ENCODE results near the gene MAN2B1. TPM values are rescaled to one million over a fixed set of nuclear protein-coding genes. Genes with fewer than 3 reads are reported as not detected.

MAN2B1 gene
- total and polyA plus RNA-seq, 2 of the 8 experiments (the other 6 are each of a cell fraction or from before 2014, with no cell fraction given) = 55.3 to 76.3 TPM

GRCh38 chr19:12641456-12641855 is 25.1 kb downstream of the MAN2B1 start:
- POLR2A ChIA-PET (ENCODE audit: partially characterized antibody) = interaction anchor here (1.3 to 1.4 kb wide), 2 partner anchors 9 to 28 kb away, joined by 3 to 4 read pairs; a partner anchor contains a TSS
- Histone ChIP-seq H3K79me2 (ENCODE audit: control insufficient read depth in 1 of 2, insufficient read depth in 2 of 2, low read length in 2 of 2) (no peaks in the 10 kb centered on the region), H3K36me3 (ENCODE audit: control insufficient read depth in 2 of 4, insufficient read depth in 4 of 4, low read length in 3 of 4) (no peaks in the 10 kb centered on the region), H2BK12ac (ENCODE audit: low read depth, low read length) (no peak overlapping the region), H4K91ac (replicated peaks; ENCODE audit: insufficient read length, low read length) (no peak overlapping the region), H3K23ac (ENCODE audit: insufficient read length) (no peak overlapping the region), H3K18ac (ENCODE audit: extremely low read depth, low read length) (no peak overlapping the region), H3K4me1 (replicated peaks in 1 of 4; ENCODE audit: control insufficient read depth in 3 of 4, insufficient read depth in 4 of 4, low read length in 3 of 4) (no peaks in the 10 kb centered on the region; a peak in 2 of 7 replicates), H3K27me3 (replicated peaks in 1 of 4; ENCODE audit: control insufficient read depth in 3 of 4, extremely low read depth in 1 of 4, insufficient read depth in 3 of 4, low read length in 3 of 4) (no peaks in the 10 kb centered on the region), H3K79me1 (ENCODE audit: low read depth, low read length) (no peaks in the 10 kb centered on the region), H4K5ac (ENCODE audit: insufficient read length, low read depth, low read length) (no peak overlapping the region), H3K4ac (replicated peaks; ENCODE audit: insufficient read length, low read depth, low read length) (no peak overlapping the region), H3K27ac (ENCODE audit: low read depth, low read length) (no peak overlapping the region), H2BK20ac (ENCODE audit: low read length) (no peak overlapping the region), H3K4me3 (ENCODE audit: extremely low read depth in 1 of 4, insufficient read depth in 2 of 4, low read depth in 3 of 4, low read length in 4 of 4) (no peak overlapping the region), H3K9ac (replicated peaks in 1 of 4; ENCODE audit: extremely low read depth in 1 of 4, low read depth in 3 of 4, low read length in 3 of 4) (no peak overlapping the region), H2AK5ac (ENCODE audit: low read depth, low read length) (no peak overlapping the region), H2BK15ac (ENCODE audit: low read length) (no peak overlapping the region), H3K4me2 (ENCODE audit: insufficient read depth in 1 of 2, low read depth in 2 of 2, low read length in 2 of 2) (no peak overlapping the region), H4K8ac (ENCODE audit: extremely low read depth, insufficient read depth, low read length) (no peak overlapping the region), H3K14ac (ENCODE audit: insufficient read length) (no peak overlapping the region), H2BK120ac (replicated peaks; ENCODE audit: low read depth, low read length) (no peak overlapping the region), H4K20me1 (replicated peaks in 1 of 2; ENCODE audit: control insufficient read depth in 1 of 2, insufficient read depth in 2 of 2, low read length in 2 of 2) (no peaks in the 10 kb centered on the region), H3K23me2 (ENCODE audit: low read depth, low read length) (peaks cover 1% of the 10 kb centered on the region; the same call in 1 of the 2 replicates), H3K9me3 (ENCODE audit: insufficient read depth in 2 of 2, low read depth in 1 of 2, low read length in 1 of 2) (no peaks in the 10 kb centered on the region), H2BK5ac (ENCODE audit: low read depth, low read length) (no peak overlapping the region), H2AFZ (ENCODE audit: low read length) (no peak overlapping the region), H3K56ac (replicated peaks; ENCODE audit: insufficient read length, low read depth, low read length) (no peak overlapping the region)
- 78% methylated on average over 12 of the region's 13 CpGs; no CpG with 5 or more reads in 1 of the 2 experiments for WGBS, 2 experiments (ENCODE audit: extremely low coverage in 1 of 2, insufficient coverage in 1 of 2, insufficient read length in 1 of 2, insufficient replicate concordance in 2 of 2, low coverage in 1 of 2, low lambda C conversion rate in 2 of 2, missing lambda C conversion rate in 1 of 2)
- DNase-seq (ENCODE audit: low read depth in 1 of 2, low spot score in 2 of 2) = no peak
- no peak for FAIRE-seq
- CTCF ChIA-PET (ENCODE audit: partially characterized antibody) = interaction anchor here (0.7 to 1.9 kb wide), 3 partner anchors 31 to 192 kb away, joined by 3 to 12 read pairs (median 4); no protein-coding TSS in a partner anchor
- no peak for TF ChIP-seq EZH2 (IDR thresholded peaks at IDR 0.05; ENCODE audit: low read depth, low read length, severe bottlenecking)
- TF ChIP-seq GABPA (IDR thresholded peaks at IDR 0.05; ENCODE audit: borderline replicate concordance, insufficient read depth, low read length) = no peak
- no peak for TF ChIP-seq SP1 (IDR thresholded peaks at IDR 0.05; ENCODE audit: low read depth, low read length)
- TF ChIP-seq SP4 (IDR thresholded peaks at IDR 0.05; ENCODE audit: low read length) = no peak
- TF ChIP-seq JUN (IDR thresholded peaks at IDR 0.05; ENCODE audit: low read depth, low read length) = no peak
- no peak for TF ChIP-seq POLR2A (IDR thresholded peaks at IDR 0.05; ENCODE audit: control extremely low read depth in 1 of 2, low read depth in 2 of 2, low read length in 2 of 2)
- no peak for TF ChIP-seq ATF2 (IDR thresholded peaks at IDR 0.05; ENCODE audit: low read length)
- no peak for TF ChIP-seq SIN3A (conservative IDR thresholded peaks at IDR 0.05 in 1 of 2, IDR thresholded peaks at IDR 0.05 in 1 of 2; ENCODE audit: low read depth in 1 of 2, low read length in 2 of 2)
- no peak for TF ChIP-seq TAF1 (IDR thresholded peaks at IDR 0.05; ENCODE audit: low read depth, low read length)
- TF ChIP-seq ZNF274 (IDR thresholded peaks at IDR 0.05; ENCODE audit: borderline replicate concordance, extremely low read depth, low read length) = no peak
- no peak for TF ChIP-seq MAX (IDR thresholded peaks at IDR 0.05)
- no peak for TF ChIP-seq RFX5 (IDR thresholded peaks at IDR 0.05; ENCODE audit: borderline replicate concordance, low read depth, low read length)
- TF ChIP-seq KDM5A (IDR thresholded peaks at IDR 0.05; ENCODE audit: low read length) = no peak
